Natural killer cell (primary cell): ENCODE results near the gene CDKAL1. TPM values are rescaled to one million over a fixed set of nuclear protein-coding genes. Genes with fewer than 3 reads are reported as not detected.
"Not testable (repeated sequence)": the region's sequence is repeated elsewhere in the genome, so short reads cannot be mapped to it uniquely, and the experiment has no call there.

Experiments
- ATAC-seq, 3 donors: fragments of 150-1000 bp in 2 of 3; fragments of 200-7000 bp in 1 of 3; cut with Tn5 transposase; 1 replicate in 1 of 3; 2 replicates in 2 of 3; pipeline ENCODE4 v1.10.0; 2021; ENCODE audit warnings: mild to moderate bottlenecking in 2 of 3, moderate library complexity in 2 of 3
- DNase-seq, 2 donors: peaks; one replicate each; pipeline versions ENCODE4 v3.0.0 to v3.0.0-alpha.2; 2013 to 2021; ENCODE audit warnings: mixed read lengths in 1 of 2
- H3K27ac ChIP-seq: one replicate; pipeline ENCODE4 v1.5.1; 2013; ENCODE audit warnings: mild to moderate bottlenecking, low read length
- H3K27me3 ChIP-seq: one replicate; pipeline ENCODE4 v1.6.1; 2013; ENCODE audit warnings: low read length; ENCODE audit not compliant: control insufficient read depth, insufficient read depth
- H3K36me3 ChIP-seq: one replicate; pipeline ENCODE4 v1.6.1; 2013; ENCODE audit warnings: low read length; ENCODE audit not compliant: control insufficient read depth, insufficient read depth
- H3K4me1 ChIP-seq: one replicate; pipeline ENCODE4 v1.6.1; 2013; ENCODE audit warnings: low read length; ENCODE audit not compliant: control insufficient read depth, insufficient read depth
- H3K4me3 ChIP-seq: one replicate; pipeline ENCODE4 v1.5.1; 2013; ENCODE audit warnings: low read length
- H3K9me3 ChIP-seq: one replicate; pipeline ENCODE4 v1.6.1; 2013; ENCODE audit warnings: low read length; ENCODE audit not compliant: control insufficient read depth, insufficient read depth
- H3K27ac Mint-ChIP-seq, 2 donors: one replicate each; pipeline ENCODE4 v1.8.0; 2022; ENCODE audit warnings: mild to moderate bottlenecking in 2 of 2, mixed read lengths in 2 of 2, moderate library complexity in 1 of 2
- H3K27me3 Mint-ChIP-seq, 2 donors: one replicate each; pipeline ENCODE4 v1.8.0; 2022; ENCODE audit warnings: low read depth in 2 of 2, mixed read lengths in 2 of 2
- H3K36me3 Mint-ChIP-seq: one replicate; pipeline ENCODE4 v1.8.0; 2022; ENCODE audit warnings: mixed read lengths
- H3K4me1 Mint-ChIP-seq, 2 donors: one replicate each; pipeline ENCODE4 v1.8.0; 2022; ENCODE audit warnings: mixed read lengths in 2 of 2
- H3K4me3 Mint-ChIP-seq: one replicate; pipeline ENCODE4 v1.8.0; 2022; ENCODE audit warnings: mild to moderate bottlenecking, moderate library complexity, mixed read lengths
- H3K9me3 Mint-ChIP-seq, 2 donors: one replicate each; pipeline ENCODE4 v1.8.0; 2022; ENCODE audit warnings: mixed read lengths in 2 of 2
- CTCF ChIP-seq: fragments of 200-600 bp; IDR thresholded peaks from one replicate; pipeline ENCODE4 v1.8.0; 2022; ENCODE audit warnings: antibody characterized with exemption
- WGBS: methylation state at CpG from one replicate; pipeline ENCODE4 v1.1.7; 2013; ENCODE audit warnings: missing lambda C conversion rate; ENCODE audit not compliant: insufficient coverage; 5-methylcytosine and 5-hydroxymethylcytosine counted together
- intact Hi-C: fragments of 100-400 bp; cut with micrococcal nuclease; formaldehyde crosslinking; loops from one replicate; pipeline ENCODE4 v1.14.2; 2022
- total RNA-seq, 4 donors: library from RNA; stranded (reverse); fragments of 120-200 nt in 1 of 4; gene quantifications; one replicate each; pipeline versions ENCODE4 v1.2.3 to v1.2.4, GENCODE V29; 2013 to 2022

The CDKAL1 gene
- total RNA-seq, 3 donors from 2014 or later (not counting 1 experiment from before 2014, with no cell fraction given): 26.0 to 32.8 (median 28.9) TPM

GRCh38 chr6:20729086-20729485 is 194.8 kb downstream of the CDKAL1 start:
- Mint-ChIP-seq H3K9me3 (no peaks in the 10 kb centered on the region), H3K4me1 (peaks cover 6 to 8% of the 10 kb centered on the region in 2 donors), H3K27me3 (no peaks in the 10 kb centered on the region), H3K27ac (no peak overlapping the region), H3K36me3 (no peaks in the 10 kb centered on the region), H3K4me3 (no peak overlapping the region)
- Histone ChIP-seq H3K27me3 (no peaks in the 10 kb centered on the region), H3K9me3 (no peaks in the 10 kb centered on the region), H3K36me3 (no peaks in the 10 kb centered on the region), H3K4me1 (no peaks in the 10 kb centered on the region), H3K27ac (no peak overlapping the region), H3K4me3 (no peak overlapping the region)
- 100% methylated on average over 1 of the region's 1 CpG for WGBS
- no peak for TF ChIP-seq CTCF
- ATAC-seq (no peak), DNase-seq (no peak)
- intact Hi-C loops: no loop called here

- H3K36me3 Mint-ChIP-seq, H3K4me1 Mint-ChIP-seq, H3K27me3 ChIP-seq, H3K9me3 ChIP-seq, H3K27ac ChIP-seq, H3K4me3 Mint-ChIP-seq, H3K9me3 Mint-ChIP-seq, H3K36me3 ChIP-seq, H3K4me1 ChIP-seq, intact Hi-C loops, H3K27me3 Mint-ChIP-seq, DNase-seq, ATAC-seq, H3K27ac Mint-ChIP-seq, H3K4me3 ChIP-seq: not testable (repeated sequence)
- 95% methylated on average over 8 of the region's 8 CpGs for WGBS
These were observed 198.1 kb downstream of the CDKAL1 start for GRCh38 chr6:20732362-20732761.

GRCh38 chr6:20732896-20733295 is 198.6 kb downstream of the CDKAL1 start:
- Histone ChIP-seq H3K36me3 (no peaks in the 10 kb centered on the region), H3K27me3 (no peaks in the 10 kb centered on the region), H3K4me1 (no peaks in the 10 kb centered on the region), H3K27ac (no peak overlapping the region), H3K4me3 (no peak overlapping the region), H3K9me3 (no peaks in the 10 kb centered on the region)
- intact Hi-C loops: no loop called here
- no peaks in the 10 kb centered on the region for H3K27me3 Mint-ChIP-seq
- no peaks in the 10 kb centered on the region for H3K36me3 Mint-ChIP-seq
- DNase-seq (no peak), ATAC-seq (no peak)
- 73% methylated on average over 3 of the region's 3 CpGs for WGBS
- H3K4me3 Mint-ChIP-seq: no peak overlapping the region
- H3K4me1 Mint-ChIP-seq: peaks cover 6 to 8% of the 10 kb centered on the region in 2 donors
- TF ChIP-seq CTCF: no peak
- H3K27ac Mint-ChIP-seq: no peak overlapping the region
- H3K9me3 Mint-ChIP-seq: no peaks in the 10 kb centered on the region

GRCh38 chr6:20737912-20738311 is 203.7 kb downstream of the CDKAL1 start:
- TF ChIP-seq CTCF: no peak
- H3K27me3 Mint-ChIP-seq: no peaks in the 10 kb centered on the region
- ATAC-seq (no peak), DNase-seq (no peak)
- peaks cover 0 to 2% of the 10 kb centered on the region in 2 donors for H3K9me3 Mint-ChIP-seq
- no peak overlapping the region for H3K27ac Mint-ChIP-seq
- H3K4me1 Mint-ChIP-seq: peaks cover 0 to 5% of the 10 kb centered on the region in 2 donors
- intact Hi-C loops: no loop called here
- 100% methylated on average over 1 of the region's 3 CpGs for WGBS
- H3K27ac ChIP-seq: no peak overlapping the region
- H3K27me3 ChIP-seq: no peaks in the 10 kb centered on the region
- peaks cover 16% of the 10 kb centered on the region for H3K36me3 Mint-ChIP-seq
- H3K4me1 ChIP-seq: no peaks in the 10 kb centered on the region
- H3K36me3 ChIP-seq: peaks cover 7% of the 10 kb centered on the region
- H3K4me3 ChIP-seq: no peak overlapping the region
- H3K9me3 ChIP-seq: no peaks in the 10 kb centered on the region
- no peak overlapping the region for H3K4me3 Mint-ChIP-seq
